GM23338 (cell line): ENCODE data around the gene CTRL. TPM values are rescaled to one million over a fixed set of nuclear protein-coding genes. Genes with fewer than 3 reads are reported as not detected.
A peak's percentile ranks its signal among the peaks of the same experiment; 100 is the strongest.

Experiments used
- ATAC-seq: fragments of 200-7000 bp; cut with Tn5 transposase; 3 replicates; pipeline ENCODE4 v1.9.1; 2020
- DNase-seq: peaks from one replicate; pipeline ENCODE4 v3.0.0-alpha.2; 2015; ENCODE audit warnings: low spot score
- H2AFZ ChIP-seq: fragments of 200-600 bp; sonication (generic); 2 replicates; pipeline ENCODE4 v1.8.0; 2016; ENCODE audit warnings: antibody characterized with exemption, mild to moderate bottlenecking, moderate library complexity
- H3F3A ChIP-seq: fragments of 200-600 bp; sonication (generic); replicated peaks from 2 replicates; pipeline ENCODE4 v1.8.0; 2017; ENCODE audit warnings: antibody characterized with exemption, mixed run types, low read depth
- H3K27ac ChIP-seq: fragments of 200-600 bp; sonication (generic); 2 replicates; pipeline ENCODE4 v1.6.1; 2016; ENCODE audit warnings: low read depth
- H3K27me3 ChIP-seq: fragments of 200-600 bp; sonication (generic); 2 replicates; pipeline ENCODE4 v1.8.0; 2016; ENCODE audit warnings: mild to moderate bottlenecking, mixed run types, moderate library complexity; ENCODE audit not compliant: insufficient read depth
- H3K36me3 ChIP-seq: fragments of 200-600 bp; sonication (generic); 2 replicates; pipeline ENCODE4 v1.8.0; 2016; ENCODE audit warnings: mild to moderate bottlenecking; ENCODE audit not compliant: insufficient read depth
- H3K4me1 ChIP-seq: fragments of 200-600 bp; sonication (generic); 2 replicates; pipeline ENCODE4 v1.8.0; 2016; ENCODE audit warnings: mild to moderate bottlenecking, moderate library complexity; ENCODE audit not compliant: insufficient read depth
- H3K4me2 ChIP-seq: fragments of 200-600 bp; sonication (generic); 2 replicates; pipeline ENCODE4 v1.7.1; 2017; ENCODE audit warnings: mixed run types
- H3K4me3 ChIP-seq: fragments of 200-600 bp; sonication (generic); 2 replicates; pipeline ENCODE4 v1.6.1; 2016; ENCODE audit warnings: mixed run types
- H3K79me2 ChIP-seq: fragments of 200-600 bp; sonication (generic); replicated peaks from 2 replicates; pipeline ENCODE4 v1.8.0; 2017; ENCODE audit warnings: mild to moderate bottlenecking; ENCODE audit not compliant: insufficient read depth
- H3K9me2 ChIP-seq: fragments of 200-600 bp; sonication (generic); 2 replicates; pipeline ENCODE4 v1.8.0; 2017; ENCODE audit not compliant: insufficient read depth
- H4K20me1 ChIP-seq: fragments of 200-600 bp; sonication (generic); replicated peaks from 2 replicates; pipeline ENCODE4 v1.8.0; 2017; ENCODE audit warnings: mild to moderate bottlenecking; ENCODE audit not compliant: insufficient read depth
- H3K27ac Mint-ChIP-seq: 2 replicates; pipeline ENCODE4 v1.8.0; 2020; ENCODE audit warnings: inconsistent platforms, mild to moderate bottlenecking, moderate library complexity, mixed read lengths
- H3K27me3 Mint-ChIP-seq: 3 replicates; pipeline ENCODE4 v1.8.0; 2022; ENCODE audit warnings: low read depth, mild to moderate bottlenecking, moderate library complexity, mixed read lengths, inconsistent platforms; ENCODE audit not compliant: insufficient read depth, poor library complexity
- H3K36me3 Mint-ChIP-seq: 3 replicates; pipeline ENCODE4 v1.8.0; 2021; ENCODE audit warnings: low read depth, mild to moderate bottlenecking, inconsistent platforms, moderate library complexity, mixed read lengths
- H3K4me1 Mint-ChIP-seq: 3 replicates; pipeline ENCODE4 v1.8.0; 2020; ENCODE audit warnings: mild to moderate bottlenecking, inconsistent platforms, mixed read lengths
- H3K4me3 Mint-ChIP-seq: 3 replicates; pipeline ENCODE4 v1.8.0; 2021; ENCODE audit warnings: moderate library complexity, mild to moderate bottlenecking, inconsistent platforms, mixed read lengths
- H3K9me3 Mint-ChIP-seq: 3 replicates; pipeline ENCODE4 v1.8.0; 2020; ENCODE audit warnings: moderate library complexity, mild to moderate bottlenecking, inconsistent platforms, mixed read lengths
- CTCF ChIP-seq, 2 experiments: fragments of 200-600 bp in 1 of 2; sonication (generic) in 1 of 2; conservative IDR thresholded peaks; 2 replicates each; pipeline versions ENCODE4 v1.5.1 to v1.6.1; 2016 to 2017; ENCODE audit warnings: antibody characterized with exemption in 2 of 2, low read depth in 2 of 2, mild to moderate bottlenecking in 2 of 2, moderate library complexity in 1 of 2
- EZH2 ChIP-seq: fragments of 200-600 bp; sonication (generic); IDR thresholded peaks from one replicate; pipeline ENCODE4 v1.8.0; 2017; ENCODE audit warnings: antibody characterized with exemption, mild to moderate bottlenecking, low read depth; ENCODE audit not compliant: unreplicated experiment
- REST ChIP-seq: IDR thresholded peaks from one replicate; pipeline ENCODE4 v1.6.1; 2018; ENCODE audit warnings: antibody characterized with exemption; ENCODE audit not compliant: unreplicated experiment
- ZNF114 ChIP-seq: fragments of 250-450 bp; sonication (Bioruptor Pico); IDR thresholded peaks from 2 replicates; pipeline ENCODE4 v1.5.0; 2020; ENCODE audit warnings: mild to moderate bottlenecking, moderate library complexity
- ZNF462 ChIP-seq: fragments of 250-450 bp; sonication (Bioruptor Pico); IDR thresholded peaks from 2 replicates; pipeline ENCODE4 v1.5.0; 2020; ENCODE audit warnings: mild to moderate bottlenecking, moderate library complexity
- polyA plus RNA-seq: library from polyadenylated mRNA; unstranded; fragments of >200 nt; fragmentation: Nextera tagmentation; extraction: Ambion mirVana; gene quantifications from 2 replicates; pipeline ENCODE4 v1.2.1, GENCODE V29; 2016
- total RNA-seq: library from RNA; depleted of rRNA; stranded (reverse); fragments of >200 nt; shearing (Covaris generic); gene quantifications from 2 replicates; pipeline ENCODE4 v1.2.3, GENCODE V29; 2014

Gene CTRL
- total and polyA plus RNA-seq, 2 experiments from 2014 or later = 1.6 to 13.0 TPM

GRCh38 chr16:67964477-67965131, 32.9 kb upstream of the CTRL start (continued):
- TF ChIP-seq ZNF462 (CRISPR knock-in tag) = no peak

GRCh38 chr16:67963662-67964321, 32.1 kb upstream of the CTRL start:
- no peaks in the 10 kb centered on the region; the same call in 2 of the 3 replicates for H3K9me3 Mint-ChIP-seq
- Histone ChIP-seq H3K27ac (0 out of 2 replicates have a peak overlapping the region, but pooled peaks have one; percentile 3), H3K4me2 (peak overlapping the region; percentile 66), H3F3A (0 out of 2 replicates have a peak, but pooled peaks cover 16% of the 10 kb centered on the region), H2AFZ (no peak overlapping the region), H3K27me3 (no peaks in the 10 kb centered on the region), H4K20me1 (peaks cover 26% of the 10 kb centered on the region), H3K79me2 (peaks cover 42% of the 10 kb centered on the region), H3K9me2 (no peaks in the 10 kb centered on the region), H3K36me3 (peaks cover 4% of the 10 kb centered on the region), H3K4me3 (no peak overlapping the region), H3K4me1 (peaks cover 38% of the 10 kb centered on the region)
- H3K36me3 Mint-ChIP-seq = peaks cover 23% of the 10 kb centered on the region
- no peak overlapping the region for H3K27ac Mint-ChIP-seq
- ATAC-seq = peak; percentile 68
- peaks cover 37% of the 10 kb centered on the region for H3K4me1 Mint-ChIP-seq
- DNase-seq = peak; percentile 75
- H3K27me3 Mint-ChIP-seq = peaks cover 12% of the 10 kb centered on the region
- peak overlapping the region; percentile 52; the same call in 2 of the 3 replicates for H3K4me3 Mint-ChIP-seq
- TF ChIP-seq EZH2 (no peak), ZNF114 (CRISPR knock-in tag) (no peak), CTCF (conservative IDR thresholded peaks at IDR 0.05; ENCODE audit: low read depth in 2 of 2) (peak in 1 of 2 experiments; percentile 69; a peak in 3 of 4 replicates), REST (no peak)
